ENCODE measurements around the gene SLC16A4. TPM values are rescaled to one million over a fixed set of nuclear protein-coding genes. Genes with fewer than 3 reads are reported as not detected.

SLC16A4 gene
- total and polyA plus RNA-seq, 10 of the 15 experiments (the other 5 are each of a cell fraction or from before 2014, with no cell fraction given): 0.13 to 2.2 (median 0.26) TPM; not detected in 1

GRCh38 chr1:110339407-110340206 lies 51.2 kb downstream of the SLC16A4 start (continued):
- no peak for TF ChIP-seq SREBF2 (IDR thresholded peaks at IDR 0.05; ENCODE audit: low read length)
- no peak for TF ChIP-seq CHD4 (IDR thresholded peaks at IDR 0.05)
- no peak for TF ChIP-seq E2F8 (IDR thresholded peaks at IDR 0.05; ENCODE audit: low read depth, partially characterized antibody)
- 0 out of 2 replicates have a peak, but pooled peaks have one; percentile 8 for TF ChIP-seq ESRRA (IDR thresholded peaks at IDR 0.05; ENCODE audit: low read length)
- TF ChIP-seq FOXM1 (IDR thresholded peaks at IDR 0.05; ENCODE audit: low read depth, low read length): 0 out of 2 replicates have a peak, but pooled peaks have one; percentile 2
- TF ChIP-seq, protein P1, sequence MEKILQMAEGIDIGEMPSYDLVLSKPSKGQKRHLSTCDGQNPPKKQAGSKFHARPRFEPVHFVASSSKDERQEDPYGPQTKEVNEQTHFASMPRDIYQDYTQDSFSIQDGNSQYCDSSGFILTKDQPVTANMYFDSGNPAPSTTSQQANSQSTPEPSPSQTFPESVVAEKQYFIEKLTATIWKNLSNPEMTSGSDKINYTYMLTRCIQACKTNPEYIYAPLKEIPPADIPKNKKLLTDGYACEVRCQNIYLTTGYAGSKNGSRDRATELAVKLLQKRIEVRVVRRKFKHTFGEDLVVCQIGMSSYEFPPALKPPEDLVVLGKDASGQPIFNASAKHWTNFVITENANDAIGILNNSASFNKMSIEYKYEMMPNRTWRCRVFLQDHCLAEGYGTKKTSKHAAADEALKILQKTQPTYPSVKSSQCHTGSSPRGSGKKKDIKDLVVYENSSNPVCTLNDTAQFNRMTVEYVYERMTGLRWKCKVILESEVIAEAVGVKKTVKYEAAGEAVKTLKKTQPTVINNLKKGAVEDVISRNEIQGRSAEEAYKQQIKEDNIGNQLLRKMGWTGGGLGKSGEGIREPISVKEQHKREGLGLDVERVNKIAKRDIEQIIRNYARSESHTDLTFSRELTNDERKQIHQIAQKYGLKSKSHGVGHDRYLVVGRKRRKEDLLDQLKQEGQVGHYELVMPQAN (conservative IDR thresholded peaks at IDR 0.05): peak; percentile 88
- no peak for TF ChIP-seq BCL11A (IDR thresholded peaks at IDR 0.05; ENCODE audit: low read depth, low read length)
- TF ChIP-seq CTCF (IDR thresholded peaks at IDR 0.05 in 2 of 3, conservative IDR thresholded peaks at IDR 0.05 in 1 of 3; ENCODE audit: control insufficient read depth in 2 of 3, extremely low read depth in 1 of 3, insufficient read depth in 1 of 3, low read depth in 3 of 3, low read length in 3 of 3): peak in 2 of 3 experiments; percentile 19 to 41; a peak in 1 of 6 replicates
- TF ChIP-seq MYC (IDR thresholded peaks at IDR 0.05; ENCODE audit: insufficient read depth, insufficient read length, insufficient replicate concordance, low read length, severe bottlenecking): no peak
- peak in 1 of 2 experiments; percentile 11; a peak in 1 of 4 replicates for TF ChIP-seq EP300 (IDR thresholded peaks at IDR 0.05; ENCODE audit: borderline replicate concordance in 1 of 2, control insufficient read depth in 1 of 2, low read depth in 2 of 2, low read length in 2 of 2)
- TF ChIP-seq, protein P2, sequence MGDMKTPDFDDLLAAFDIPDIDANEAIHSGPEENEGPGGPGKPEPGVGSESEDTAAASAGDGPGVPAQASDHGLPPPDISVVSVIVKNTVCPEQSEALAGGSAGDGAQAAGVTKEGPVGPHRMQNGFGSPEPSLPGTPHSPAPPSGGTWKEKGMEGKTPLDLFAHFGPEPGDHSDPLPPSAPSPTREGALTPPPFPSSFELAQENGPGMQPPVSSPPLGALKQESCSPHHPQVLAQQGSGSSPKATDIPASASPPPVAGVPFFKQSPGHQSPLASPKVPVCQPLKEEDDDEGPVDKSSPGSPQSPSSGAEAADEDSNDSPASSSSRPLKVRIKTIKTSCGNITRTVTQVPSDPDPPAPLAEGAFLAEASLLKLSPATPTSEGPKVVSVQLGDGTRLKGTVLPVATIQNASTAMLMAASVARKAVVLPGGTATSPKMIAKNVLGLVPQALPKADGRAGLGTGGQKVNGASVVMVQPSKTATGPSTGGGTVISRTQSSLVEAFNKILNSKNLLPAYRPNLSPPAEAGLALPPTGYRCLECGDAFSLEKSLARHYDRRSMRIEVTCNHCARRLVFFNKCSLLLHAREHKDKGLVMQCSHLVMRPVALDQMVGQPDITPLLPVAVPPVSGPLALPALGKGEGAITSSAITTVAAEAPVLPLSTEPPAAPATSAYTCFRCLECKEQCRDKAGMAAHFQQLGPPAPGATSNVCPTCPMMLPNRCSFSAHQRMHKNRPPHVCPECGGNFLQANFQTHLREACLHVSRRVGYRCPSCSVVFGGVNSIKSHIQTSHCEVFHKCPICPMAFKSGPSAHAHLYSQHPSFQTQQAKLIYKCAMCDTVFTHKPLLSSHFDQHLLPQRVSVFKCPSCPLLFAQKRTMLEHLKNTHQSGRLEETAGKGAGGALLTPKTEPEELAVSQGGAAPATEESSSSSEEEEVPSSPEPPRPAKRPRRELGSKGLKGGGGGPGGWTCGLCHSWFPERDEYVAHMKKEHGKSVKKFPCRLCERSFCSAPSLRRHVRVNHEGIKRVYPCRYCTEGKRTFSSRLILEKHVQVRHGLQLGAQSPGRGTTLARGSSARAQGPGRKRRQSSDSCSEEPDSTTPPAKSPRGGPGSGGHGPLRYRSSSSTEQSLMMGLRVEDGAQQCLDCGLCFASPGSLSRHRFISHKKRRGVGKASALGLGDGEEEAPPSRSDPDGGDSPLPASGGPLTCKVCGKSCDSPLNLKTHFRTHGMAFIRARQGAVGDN (IDR thresholded peaks at IDR 0.05): no peak
